Stimulated activated CD4-positive, alpha-beta T cell treated with anti-CD3 and anti-CD28 coated beads, Interleukin-12 subunit alpha, Interleukin-12 subunit beta, amount 100 ng/mL, for 48 hours (primary cell): ENCODE results near the gene STAT3.
A peak's percentile ranks its signal among the peaks of the same experiment; 100 is the strongest.

Source experiments
- DNase-seq, 3 donors: peaks; one replicate each; pipeline ENCODE4 v3.0.0-alpha.2; 2020; ENCODE audit warnings: low read depth in 2 of 3, low spot score in 1 of 3

STAT3 gene

DNA sequence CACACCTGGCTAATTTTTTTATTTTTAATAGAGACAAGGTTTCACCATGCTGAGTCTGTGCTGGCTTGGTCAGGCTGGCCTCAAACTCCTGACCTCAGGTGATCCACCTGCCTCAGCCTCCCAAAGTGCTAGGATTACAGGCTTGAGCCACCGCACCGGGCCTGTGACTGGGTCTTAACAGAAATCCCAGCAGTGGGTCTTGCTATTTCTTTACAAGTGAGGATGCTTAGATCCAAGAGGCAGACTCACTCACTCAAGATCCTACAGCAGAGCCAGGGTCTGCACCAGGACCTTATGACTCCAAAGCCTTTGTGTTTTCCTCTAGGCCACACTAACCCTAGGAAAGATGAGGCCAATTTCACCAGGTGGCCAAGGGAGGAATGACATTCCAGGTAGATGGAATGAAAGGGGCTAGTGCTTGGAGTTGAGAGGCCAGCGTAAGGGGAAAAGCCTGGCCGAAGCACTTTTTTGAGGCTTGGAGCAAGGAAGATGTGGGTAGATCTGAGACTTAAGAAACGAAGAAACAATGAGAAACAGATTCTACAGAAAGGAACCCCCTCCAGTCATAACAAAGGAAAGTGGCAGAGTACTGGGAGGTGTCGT, 105.7 kb downstream of the STAT3 start:
- DNase-seq = no peak

GRCh38 chr17:42281571-42282096, 106.6 kb downstream of the STAT3 start:
- DNase-seq = no peak

DNA sequence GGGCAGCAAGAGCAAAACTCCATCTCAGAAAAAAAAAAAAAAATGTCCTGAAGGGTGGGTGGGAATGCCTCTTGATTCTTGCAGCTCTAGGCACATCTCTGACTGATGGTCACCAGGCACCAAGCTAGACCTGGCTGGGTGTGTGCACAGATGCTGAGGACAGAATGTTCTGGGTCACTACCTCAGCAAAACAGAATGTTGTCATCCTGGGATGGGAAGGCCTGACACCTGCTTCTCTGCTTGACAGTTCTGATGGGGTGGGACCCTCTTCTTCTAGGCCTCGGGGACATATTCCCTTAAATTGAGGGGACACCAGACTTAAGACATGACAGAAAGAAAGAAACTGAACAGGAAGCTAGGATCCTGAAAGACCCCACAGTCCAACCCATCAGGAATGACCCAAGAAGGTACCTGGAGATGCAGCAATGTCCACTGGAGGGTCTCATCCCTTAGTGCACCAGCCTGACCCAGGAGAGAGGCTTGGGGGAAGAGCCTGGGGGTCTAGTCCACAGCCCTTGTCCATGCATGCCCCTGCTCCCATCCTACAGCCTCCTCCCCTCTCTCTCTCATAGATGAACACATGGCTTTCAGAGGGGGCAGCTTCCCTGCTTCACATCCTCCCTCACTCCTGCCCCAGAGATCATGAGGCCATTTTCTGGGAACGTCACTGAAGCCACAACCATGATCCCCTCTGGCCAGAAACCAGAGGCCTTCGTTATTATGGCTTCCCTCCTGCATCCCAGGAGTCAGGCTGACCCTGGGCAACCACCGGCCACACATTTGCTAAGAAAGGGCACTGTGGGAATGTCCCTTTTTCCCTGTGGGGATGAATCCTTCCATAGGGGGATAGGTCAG, 108.2 kb downstream of the STAT3 start:
- DNase-seq = no peak

- no peak for DNase-seq
Measured at GRCh38 chr17:42277342-42277712, 110.9 kb downstream of the STAT3 start.

GRCh38 chr17:42276609-42277341, 111.5 kb downstream of the STAT3 start:
- peak in 1 of 3 donors; percentile 23 for DNase-seq

DNA sequence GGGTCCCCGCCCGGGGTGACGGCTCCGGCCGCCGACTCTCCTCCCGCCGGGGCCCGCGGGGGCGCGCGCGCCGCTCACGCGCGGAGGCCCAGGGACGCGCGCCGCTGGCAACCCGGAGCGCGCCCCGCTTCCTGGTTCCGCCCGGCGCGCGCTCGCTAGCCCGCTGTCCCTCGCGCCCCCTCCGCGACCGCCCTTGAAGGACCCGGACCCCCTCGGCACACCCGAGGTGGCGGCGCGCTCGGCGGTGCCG, 112.0 kb downstream of the STAT3 start, which contains the start of gene STAT5B:
Gene STAT5B (minus strand): TSS at position 33 of the 250 bp plus-strand sequence. CDS start 44,264 bp downstream, outside the sequence.
- DNase-seq = peak in 2 of 3 donors; percentile 14 to 58

- DNase-seq = no peak
Measured at GRCh38 chr17:42275527-42276358, 112.5 kb downstream of the STAT3 start.

- no peak for DNase-seq
Measured at GRCh38 chr17:42274812-42275526, 113.3 kb downstream of the STAT3 start.

DNA sequence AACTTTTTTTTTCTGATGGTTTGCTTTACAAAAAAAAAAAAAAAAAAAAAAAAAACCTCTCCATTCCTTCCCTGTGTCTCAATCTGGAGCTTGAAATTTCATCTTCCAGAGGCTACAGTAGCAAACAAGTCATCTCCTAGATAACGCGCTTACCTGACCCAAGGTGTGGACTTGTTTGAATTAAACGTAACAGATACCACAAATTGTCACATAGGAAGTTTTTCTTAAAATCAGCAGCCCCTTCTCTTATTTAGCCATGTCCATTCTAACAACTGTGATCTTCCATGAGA, 114.0 kb downstream of the STAT3 start:
- DNase-seq = no peak

DNA sequence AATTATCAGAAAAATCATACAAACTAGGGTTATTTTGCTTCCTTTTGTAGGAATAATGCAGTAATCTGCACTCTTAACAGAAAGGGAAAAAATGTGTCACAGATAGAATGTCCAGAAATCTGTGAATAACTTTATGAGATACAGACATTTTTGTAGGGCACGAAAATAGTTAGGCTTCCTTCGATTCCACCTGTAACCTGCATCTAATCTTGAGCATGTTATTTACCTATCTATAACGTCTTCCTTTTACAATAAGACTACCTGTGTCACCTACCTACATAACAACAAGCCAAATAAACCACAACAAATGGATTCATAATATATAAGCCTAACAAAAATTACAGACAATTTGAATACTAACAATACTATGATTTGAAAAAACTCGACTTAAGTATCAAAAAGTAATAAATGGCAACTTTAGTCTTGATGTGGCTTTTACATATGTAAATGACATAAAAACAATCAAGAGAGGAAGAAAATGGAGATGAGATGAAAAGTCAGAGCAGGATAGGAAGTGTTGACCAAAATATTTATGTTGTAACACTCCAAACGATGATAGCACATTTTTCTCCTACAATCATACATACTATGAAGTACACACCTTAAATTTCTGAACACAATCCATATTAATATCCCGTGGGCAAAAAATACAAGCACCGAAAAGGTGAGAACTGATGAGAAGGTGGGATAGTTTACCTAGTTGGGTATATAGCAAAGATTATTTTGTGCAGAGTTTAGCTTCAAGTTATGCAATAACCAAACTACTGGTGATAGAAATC, 114.6 kb downstream of the STAT3 start:
- no peak for DNase-seq

GRCh38 chr17:42272162-42272907, 115.9 kb downstream of the STAT3 start:
- no peak for DNase-seq

DNA sequence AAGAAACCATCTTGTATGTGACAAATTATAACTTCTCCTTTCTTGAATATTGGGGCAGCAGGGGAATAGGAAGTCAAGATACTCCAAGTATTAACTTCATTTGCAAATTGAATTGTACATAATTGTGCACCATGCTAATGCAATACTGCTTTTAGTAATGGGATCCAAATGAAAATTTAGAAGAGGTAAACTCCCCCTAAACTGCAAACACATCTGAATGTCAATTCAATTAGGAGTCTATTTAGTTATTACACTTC, 116.5 kb downstream of the STAT3 start:
- DNase-seq = no peak

- no peak for DNase-seq
Measured at GRCh38 chr17:42271006-42271778, 117.0 kb downstream of the STAT3 start.

DNA sequence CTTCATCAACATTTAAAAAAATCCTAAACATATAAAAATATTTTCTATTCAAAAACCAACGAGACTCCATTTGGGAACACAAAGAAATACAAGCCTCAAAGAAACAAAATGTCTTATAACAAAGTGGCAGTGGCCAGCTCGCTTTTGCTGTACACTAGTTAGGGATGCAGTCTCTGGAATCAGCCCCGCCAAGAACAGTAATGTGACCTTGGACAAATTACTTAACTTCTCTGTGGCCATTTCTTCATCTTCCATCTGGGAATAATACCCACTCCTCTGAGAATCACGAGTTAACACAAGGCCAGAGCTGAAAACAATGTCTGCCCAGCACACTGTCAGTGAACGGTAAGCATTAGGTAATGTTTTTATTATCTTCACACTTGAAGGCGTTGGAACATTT, 117.6 kb downstream of the STAT3 start:
- DNase-seq = no peak

DNA sequence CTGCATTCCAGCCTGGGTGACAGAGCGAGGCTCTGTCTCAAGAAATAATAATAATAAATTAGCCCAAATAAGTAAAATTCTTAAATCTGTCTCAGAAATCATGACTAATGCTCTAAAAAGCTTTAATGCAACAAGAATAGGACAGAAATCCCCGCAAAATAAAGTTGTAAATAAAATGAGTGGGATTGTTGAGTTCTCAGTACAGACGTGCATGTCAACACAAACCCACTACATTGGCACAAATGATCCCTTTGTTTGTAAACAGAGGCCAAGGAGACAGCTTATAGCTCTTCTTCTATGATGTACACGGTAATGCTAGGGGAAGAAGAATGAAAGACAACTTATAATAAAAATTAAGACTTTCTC, 118.1 kb downstream of the STAT3 start:
- DNase-seq = no peak

- DNase-seq = no peak
Measured at GRCh38 chr17:42268236-42268635, 120.0 kb downstream of the STAT3 start.

GRCh38 chr17:42266918-42267766, 121.1 kb downstream of the STAT3 start:
- DNase-seq = peak in 2 of 3 donors; percentile 25 to 61

- no peak for DNase-seq
Measured at GRCh38 chr17:42266462-42266861, 121.8 kb downstream of the STAT3 start.
